ENCODE results near the gene ZNF554. TPM values are rescaled to one million over a fixed set of nuclear protein-coding genes. Genes with fewer than 3 reads are reported as not detected.

ZNF554 gene
- total and polyA plus RNA-seq, 2 experiments from 2014 or later = 2.0 to 7.5 TPM

- no peaks in the 10 kb centered on the region for H3K9me3 Mint-ChIP-seq
- Histone ChIP-seq H3K4me1 (ENCODE audit: insufficient read depth) (no peaks in the 10 kb centered on the region), H3K27ac (ENCODE audit: low read depth) (no peak overlapping the region), H3F3A (replicated peaks; ENCODE audit: low read depth) (no peaks in the 10 kb centered on the region), H3K4me3 (no peak overlapping the region), H4K20me1 (replicated peaks; ENCODE audit: insufficient read depth) (peaks cover 16% of the 10 kb centered on the region; the same call in 1 of the 2 replicates), H3K9me2 (ENCODE audit: insufficient read depth) (no peaks in the 10 kb centered on the region), H3K4me2 (no peak overlapping the region), H2AFZ (no peak overlapping the region), H3K36me3 (ENCODE audit: insufficient read depth) (peaks cover 11% of the 10 kb centered on the region), H3K79me2 (replicated peaks; ENCODE audit: insufficient read depth) (peaks cover 24% of the 10 kb centered on the region), H3K27me3 (ENCODE audit: insufficient read depth) (no peaks in the 10 kb centered on the region)
- H3K4me3 Mint-ChIP-seq = no peak overlapping the region
- H3K36me3 Mint-ChIP-seq (ENCODE audit: low read depth) = peaks cover 71% of the 10 kb centered on the region
- ATAC-seq = no peak
- no peak for TF ChIP-seq NANOG (IDR thresholded peaks at IDR 0.05; ENCODE audit: borderline replicate concordance)
- TF ChIP-seq ZNF331 (CRISPR knock-in tag; IDR thresholded peaks at IDR 0.05; ENCODE audit: low read depth) = no peak
- no peak for TF ChIP-seq EZH2phosphoT487 (IDR thresholded peaks at IDR 0.05; ENCODE audit: unreplicated experiment)
- TF ChIP-seq REST (IDR thresholded peaks at IDR 0.05; ENCODE audit: unreplicated experiment) = no peak
- no peak for TF ChIP-seq CTCF (conservative IDR thresholded peaks at IDR 0.05; ENCODE audit: low read depth in 2 of 2)
- no peak for TF ChIP-seq EZH2 (IDR thresholded peaks at IDR 0.05; ENCODE audit: low read depth, unreplicated experiment)
- TF ChIP-seq POLR2AphosphoS5 (IDR thresholded peaks at IDR 0.05; ENCODE audit: low read depth) = no peak
- no peak for TF ChIP-seq STAT1 (IDR thresholded peaks at IDR 0.05; ENCODE audit: unreplicated experiment)
- no peak for TF ChIP-seq ZNF462 (CRISPR knock-in tag; IDR thresholded peaks at IDR 0.05)
- TF ChIP-seq ZNF114 (CRISPR knock-in tag; IDR thresholded peaks at IDR 0.05) = no peak
- TF ChIP-seq CREB1 (CRISPR knock-in tag; IDR thresholded peaks at IDR 0.05; ENCODE audit: low read depth) = no peak
- TF ChIP-seq JUNB (IDR thresholded peaks at IDR 0.05; ENCODE audit: unreplicated experiment) = no peak
- no peak for TF ChIP-seq ETS1 (IDR thresholded peaks at IDR 0.05)
- DNase-seq (ENCODE audit: low spot score) = no peak
- H3K27me3 Mint-ChIP-seq (ENCODE audit: insufficient read depth, low read depth, poor library complexity) = peaks cover 16% of the 10 kb centered on the region
- peaks cover 6% of the 10 kb centered on the region; the same call in 1 of the 3 replicates for H3K4me1 Mint-ChIP-seq
- no peak overlapping the region for H3K27ac Mint-ChIP-seq
Measured at GRCh38 chr19:2793577-2793976, 26.1 kb upstream of the ZNF554 start.

All from GM23338 (cell line).